GM12874 (cell line): ENCODE results near the gene RPL13.

ENCODE experiments used
- TF ChIP-seq, protein P1 (sequence below): IDR thresholded peaks from 2 replicates; pipeline ENCODE4 v1.5.1; 2011; ENCODE audit warnings: low read depth, mild to moderate bottlenecking, control low read depth, low read length, moderate library complexity; ENCODE audit not compliant: insufficient read depth

Gene RPL13

DNA sequence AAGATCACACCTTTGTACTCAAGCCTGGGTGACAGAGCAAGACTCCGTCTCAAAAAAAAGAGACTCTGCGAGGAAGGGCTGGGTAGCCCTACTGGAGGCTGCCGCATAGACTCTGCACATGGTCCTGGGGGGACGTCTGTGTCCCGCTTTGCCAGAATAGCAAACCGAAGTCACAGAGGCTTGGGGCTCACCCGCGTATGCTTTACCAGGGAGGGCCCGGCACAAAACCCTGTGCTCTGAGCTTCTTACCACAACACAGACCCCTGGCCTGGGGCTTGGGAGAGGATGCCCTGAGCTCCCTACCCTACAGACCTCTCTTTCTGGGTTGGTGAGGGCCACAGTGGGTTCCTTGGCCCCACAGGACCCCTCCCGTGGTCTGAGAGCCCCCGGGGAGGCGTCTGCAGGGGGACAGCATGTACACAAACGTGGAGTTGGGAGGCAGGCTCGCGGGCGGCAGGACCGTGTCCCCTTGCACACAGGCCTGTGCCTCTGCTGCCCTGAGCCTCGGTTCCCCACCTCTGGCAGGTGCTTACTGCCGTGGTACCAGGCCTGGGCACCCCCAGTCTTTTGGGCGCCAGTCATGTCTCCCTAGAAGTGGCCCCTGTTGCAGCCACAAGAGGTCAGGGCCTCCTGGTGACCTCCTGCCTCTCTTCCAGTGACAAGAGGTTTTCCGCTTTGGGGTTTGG is 28.9 kb downstream of the RPL13 start:
- TF ChIP-seq, protein P1, sequence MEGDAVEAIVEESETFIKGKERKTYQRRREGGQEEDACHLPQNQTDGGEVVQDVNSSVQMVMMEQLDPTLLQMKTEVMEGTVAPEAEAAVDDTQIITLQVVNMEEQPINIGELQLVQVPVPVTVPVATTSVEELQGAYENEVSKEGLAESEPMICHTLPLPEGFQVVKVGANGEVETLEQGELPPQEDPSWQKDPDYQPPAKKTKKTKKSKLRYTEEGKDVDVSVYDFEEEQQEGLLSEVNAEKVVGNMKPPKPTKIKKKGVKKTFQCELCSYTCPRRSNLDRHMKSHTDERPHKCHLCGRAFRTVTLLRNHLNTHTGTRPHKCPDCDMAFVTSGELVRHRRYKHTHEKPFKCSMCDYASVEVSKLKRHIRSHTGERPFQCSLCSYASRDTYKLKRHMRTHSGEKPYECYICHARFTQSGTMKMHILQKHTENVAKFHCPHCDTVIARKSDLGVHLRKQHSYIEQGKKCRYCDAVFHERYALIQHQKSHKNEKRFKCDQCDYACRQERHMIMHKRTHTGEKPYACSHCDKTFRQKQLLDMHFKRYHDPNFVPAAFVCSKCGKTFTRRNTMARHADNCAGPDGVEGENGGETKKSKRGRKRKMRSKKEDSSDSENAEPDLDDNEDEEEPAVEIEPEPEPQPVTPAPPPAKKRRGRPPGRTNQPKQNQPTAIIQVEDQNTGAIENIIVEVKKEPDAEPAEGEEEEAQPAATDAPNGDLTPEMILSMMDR, result no peak

GRCh38 chr16:89593841-89594240 is 33.4 kb downstream of the RPL13 start:
- TF ChIP-seq, protein P1, result no peak

DNA sequence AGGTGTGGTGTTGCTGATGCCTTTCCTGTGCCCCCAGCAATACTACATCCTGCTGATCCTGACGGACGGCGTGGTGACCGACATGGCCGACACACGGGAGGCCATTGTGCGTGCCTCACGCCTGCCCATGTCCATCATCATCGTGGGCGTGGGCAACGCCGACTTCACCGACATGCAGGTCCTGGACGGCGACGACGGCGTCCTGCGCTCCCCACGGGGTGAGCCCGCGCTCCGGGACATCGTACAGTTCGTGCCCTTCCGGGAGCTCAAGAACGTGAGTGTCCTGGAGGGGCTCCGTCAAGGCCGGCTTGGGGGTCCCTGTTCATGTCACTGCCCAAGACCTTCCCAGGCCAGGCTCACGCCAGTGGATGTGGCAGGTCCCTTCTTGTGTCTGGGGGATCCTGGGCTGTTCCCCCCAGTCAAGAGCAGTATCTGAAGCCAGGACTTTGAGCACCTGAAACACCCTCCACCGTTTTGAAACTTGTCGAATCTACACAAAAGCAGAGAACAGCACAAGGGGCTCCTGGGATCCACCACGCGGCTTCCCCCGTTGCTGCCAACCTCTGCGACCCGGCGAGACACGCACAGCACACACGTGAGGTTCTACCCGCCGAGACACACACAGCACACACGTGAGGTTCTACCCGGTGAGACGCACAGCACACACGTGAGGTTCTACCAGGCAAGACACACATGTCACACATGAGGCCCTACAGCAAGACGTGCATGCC is 35.0 kb downstream of the RPL13 start:
- TF ChIP-seq, protein P1, result no peak

GRCh38 chr16:89596061-89596689 is 35.7 kb downstream of the RPL13 start:
- TF ChIP-seq, protein P1, result no peak

DNA sequence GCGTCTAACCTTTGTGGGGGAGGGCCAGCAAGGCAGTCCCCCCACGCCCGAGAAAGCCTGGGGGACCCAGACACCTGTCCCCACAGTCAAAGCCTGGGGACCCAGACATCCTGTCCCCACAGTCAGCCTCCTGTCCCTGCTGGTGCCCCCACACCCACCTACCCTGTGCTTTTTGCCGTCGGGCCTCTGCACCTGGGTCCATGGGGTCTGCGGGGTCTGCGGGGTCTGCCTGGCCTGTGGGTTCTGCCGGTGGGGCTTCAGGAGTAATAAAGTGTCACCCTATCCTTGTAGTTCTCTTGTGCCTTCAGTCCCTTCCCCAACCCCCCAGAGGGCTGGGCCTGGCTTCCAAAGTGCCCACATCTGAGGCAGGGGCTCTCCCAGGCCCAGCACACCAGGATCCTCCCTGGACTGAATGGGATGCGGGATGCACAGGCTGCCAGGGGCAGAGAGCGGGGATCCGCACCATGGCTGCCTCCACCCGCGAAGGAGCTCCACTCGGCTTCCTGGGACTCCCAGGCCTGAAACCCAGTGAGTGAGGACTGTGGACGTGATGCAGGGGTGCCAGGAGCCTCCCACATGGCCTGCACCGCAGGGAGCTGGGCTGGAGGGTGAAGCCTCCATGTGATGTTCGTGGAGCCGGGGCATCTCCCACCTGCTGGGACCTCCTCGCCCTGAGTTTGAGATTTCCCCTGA is 36.6 kb downstream of the RPL13 start:
- TF ChIP-seq, protein P1, result no peak

DNA sequence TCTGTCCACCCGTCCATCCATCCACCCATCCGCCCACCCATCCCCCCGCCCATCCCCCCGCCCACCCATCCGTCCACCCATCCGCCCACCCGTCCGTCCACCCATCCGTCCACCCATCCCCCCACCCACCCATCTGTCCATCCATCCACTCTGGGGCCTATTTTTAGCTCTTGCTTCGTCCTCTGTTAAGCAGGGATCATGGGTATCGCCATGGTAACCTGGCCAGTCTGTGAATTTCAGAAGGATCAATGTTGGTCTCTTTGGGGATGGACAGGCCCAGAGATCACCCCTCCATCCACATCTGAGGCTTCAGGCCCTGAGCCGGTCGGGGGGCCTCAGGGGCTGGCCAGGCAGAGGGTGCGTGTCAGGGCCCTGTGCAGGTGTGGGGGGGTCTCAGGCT is 37.7 kb downstream of the RPL13 start:
- TF ChIP-seq, protein P1, result no peak

- TF ChIP-seq, protein P1, result peak; percentile 63
Measured at GRCh38 chr16:89599451-89599858, 39.0 kb downstream of the RPL13 start.
